Measurements from ENCODE around the gene NAB1. TPM values are rescaled to one million over a fixed set of nuclear protein-coding genes. Genes with fewer than 3 reads are reported as not detected.
"Not testable (repeated sequence)": the region's sequence is repeated elsewhere in the genome, so short reads cannot be mapped to it uniquely, and the experiment has no call there.

NAB1 gene
- total and polyA plus RNA-seq, 9 donors = 44.0 to 76.7 (median 58.1) TPM

DNA sequence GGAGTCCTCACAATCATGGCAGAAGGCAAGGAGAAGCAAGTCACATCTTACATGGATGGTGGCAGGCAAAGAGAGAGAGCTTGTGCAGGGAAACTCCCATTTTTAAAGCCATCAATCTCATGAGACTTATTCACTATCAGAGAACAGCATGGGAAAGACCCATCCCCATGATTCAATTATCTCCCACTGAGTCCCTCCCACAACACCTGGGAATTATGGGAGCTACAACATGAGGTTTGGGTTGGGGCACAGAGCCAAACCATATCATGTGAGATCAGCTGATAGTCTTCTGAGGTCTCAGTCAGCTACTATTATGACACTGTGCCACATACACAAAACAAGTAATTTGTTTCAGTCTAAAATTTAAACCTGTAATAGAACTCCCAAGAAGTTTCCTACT is 59.8 kb downstream of the NAB1 start:
- not testable (repeated sequence) for H3K4me3 ChIP-seq (ENCODE audit: low read length); DNase-seq; H3K36me3 ChIP-seq (ENCODE audit: control insufficient read depth, insufficient read depth, low read length); H3K27me3 ChIP-seq (ENCODE audit: control insufficient read depth, insufficient read depth, low read length); H3K9me3 ChIP-seq (replicated peaks; ENCODE audit: control insufficient read depth, low read depth, low read length); H3K4me1 ChIP-seq (ENCODE audit: control insufficient read depth, insufficient read depth, low read length); H3K27ac ChIP-seq (ENCODE audit: low read length)

DNA sequence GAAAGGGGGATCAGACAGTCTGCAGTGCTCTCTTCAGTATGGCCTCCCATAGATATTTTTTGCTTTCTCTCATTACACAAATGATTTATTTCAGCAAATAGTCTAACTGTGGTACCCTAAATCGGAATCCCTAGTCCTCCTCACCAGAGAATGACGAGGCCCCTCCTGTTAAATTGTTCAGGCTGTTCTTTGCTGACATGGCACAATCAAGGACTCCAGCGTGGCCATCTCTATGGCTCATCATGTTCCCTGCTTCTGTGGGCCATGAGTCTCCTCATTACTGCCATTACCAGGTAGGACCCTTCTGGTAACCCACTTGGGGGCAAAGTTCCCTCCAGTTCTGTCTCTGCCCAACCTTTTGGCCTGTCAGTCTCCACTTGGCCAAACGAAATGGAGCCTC is 62.2 kb downstream of the NAB1 start:
- no peak for DNase-seq
- no peak overlapping the region for H3K4me3 ChIP-seq (ENCODE audit: low read length)
- no peaks in the 10 kb centered on the region for H3K36me3 ChIP-seq (ENCODE audit: control insufficient read depth, insufficient read depth, low read length)
- 83% methylated on average over 3 of the region's 4 CpGs for WGBS (ENCODE audit: insufficient coverage)
- no peaks in the 10 kb centered on the region for H3K4me1 ChIP-seq (ENCODE audit: control insufficient read depth, insufficient read depth, low read length)
- no peaks in the 10 kb centered on the region for H3K27me3 ChIP-seq (ENCODE audit: control insufficient read depth, insufficient read depth, low read length)
- no peak overlapping the region for H3K27ac ChIP-seq (ENCODE audit: low read length)
- peaks cover under 1% of the 10 kb centered on the region for H3K9me3 ChIP-seq (replicated peaks; ENCODE audit: control insufficient read depth, low read depth, low read length)

DNA sequence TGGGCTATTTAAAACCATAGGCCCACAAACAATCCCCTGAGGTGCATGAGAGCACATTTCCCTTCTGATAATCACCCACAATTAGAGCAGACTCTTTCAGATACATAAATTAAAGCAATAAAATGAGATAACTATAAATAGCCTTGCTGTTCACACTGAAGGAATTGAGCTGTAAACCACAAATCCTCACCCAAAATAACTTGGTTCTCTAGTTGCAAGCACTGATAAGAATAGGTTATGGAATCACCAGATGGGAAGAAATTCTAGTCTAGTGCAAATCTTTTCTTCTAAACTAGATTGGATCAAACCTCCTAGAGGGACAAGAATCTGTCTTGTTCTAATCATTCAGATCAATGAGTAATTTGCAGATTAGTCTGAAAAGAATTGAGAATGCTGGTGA is 64.6 kb downstream of the NAB1 start:
- no peaks in the 10 kb centered on the region for H3K27me3 ChIP-seq (ENCODE audit: control insufficient read depth, insufficient read depth, low read length)
- peaks cover 2% of the 10 kb centered on the region for H3K9me3 ChIP-seq (replicated peaks; ENCODE audit: control insufficient read depth, low read depth, low read length)
- no peaks in the 10 kb centered on the region for H3K36me3 ChIP-seq (ENCODE audit: control insufficient read depth, insufficient read depth, low read length)
- DNase-seq = no peak
- H3K4me1 ChIP-seq (ENCODE audit: control insufficient read depth, insufficient read depth, low read length) = no peaks in the 10 kb centered on the region
- H3K27ac ChIP-seq (ENCODE audit: low read length) = no peak overlapping the region
- no peak overlapping the region for H3K4me3 ChIP-seq (ENCODE audit: low read length)

DNA sequence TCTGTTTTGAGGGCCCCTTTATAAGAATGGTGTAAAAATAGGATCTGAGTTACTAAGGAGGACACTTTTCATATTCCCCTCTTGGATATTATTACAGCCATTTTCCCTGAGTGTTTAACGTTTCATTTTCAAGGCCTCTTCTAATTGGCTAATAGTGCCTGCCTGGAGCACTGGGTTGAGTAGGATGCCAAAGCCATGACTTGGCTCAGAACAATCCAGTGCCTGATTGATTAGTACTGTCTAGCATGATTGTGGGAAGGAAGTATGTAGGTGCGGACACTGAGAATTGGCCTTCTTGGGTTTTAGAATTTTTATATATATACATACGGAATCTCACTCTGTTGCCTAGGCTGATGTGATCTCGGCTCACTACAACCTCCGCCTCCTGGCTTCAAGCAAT is 66.1 kb downstream of the NAB1 start:
- WGBS (ENCODE audit: insufficient coverage) = no CpG with 5 or more reads among the region's 5 CpGs
- Histone ChIP-seq H3K27me3 (ENCODE audit: control insufficient read depth, insufficient read depth, low read length) (no peaks in the 10 kb centered on the region), H3K4me3 (ENCODE audit: low read length) (no peak overlapping the region)

DNA sequence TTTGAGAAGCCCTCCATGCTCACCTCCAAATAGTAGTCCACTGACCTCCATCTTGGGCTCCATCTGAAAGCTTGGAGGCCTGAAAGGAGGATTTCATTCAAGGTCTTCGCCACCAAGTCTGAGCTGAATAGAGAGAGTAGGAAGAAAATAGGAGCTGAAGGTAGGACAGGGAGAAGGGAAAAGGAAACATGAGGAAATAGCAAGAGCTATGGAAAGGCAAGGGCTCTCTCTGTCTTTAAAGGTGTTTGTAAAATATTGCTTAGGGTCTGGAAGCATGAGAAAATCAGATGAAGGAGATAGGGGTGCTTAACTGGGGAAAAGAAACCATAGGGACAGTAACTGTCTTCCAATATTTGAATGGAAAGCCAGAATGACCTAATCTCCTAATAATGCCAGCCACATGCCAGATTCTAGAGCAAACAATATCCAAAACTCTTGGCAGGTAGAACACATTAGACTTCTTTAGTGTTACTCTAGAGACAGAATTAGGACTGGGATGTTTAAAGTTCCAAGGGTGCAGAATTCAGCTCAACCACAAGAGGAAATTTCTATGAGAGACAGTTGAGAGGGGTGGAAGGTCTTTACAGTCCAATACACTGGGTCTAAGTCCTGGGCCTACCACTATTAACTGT is 67.4 kb downstream of the NAB1 start:
- H3K27me3 ChIP-seq (ENCODE audit: control insufficient read depth, insufficient read depth, low read length) = no peaks in the 10 kb centered on the region
- H3K27ac ChIP-seq (ENCODE audit: low read length) = no peak overlapping the region
- H3K36me3 ChIP-seq (ENCODE audit: control insufficient read depth, insufficient read depth, low read length) = no peaks in the 10 kb centered on the region
- 92% methylated on average over 1 of the region's 1 CpG for WGBS (ENCODE audit: insufficient coverage)
- DNase-seq = no peak
- H3K4me1 ChIP-seq (ENCODE audit: control insufficient read depth, insufficient read depth, low read length) = peaks cover 3% of the 10 kb centered on the region
- H3K9me3 ChIP-seq (replicated peaks; ENCODE audit: control insufficient read depth, low read depth, low read length) = peaks cover 2% of the 10 kb centered on the region
- no peak overlapping the region for H3K4me3 ChIP-seq (ENCODE audit: low read length)

More for the DNA sequence above, 66.1 kb downstream of the NAB1 start:
- H3K4me1 ChIP-seq (ENCODE audit: control insufficient read depth, insufficient read depth, low read length) = peaks cover 3% of the 10 kb centered on the region
- H3K27ac ChIP-seq (ENCODE audit: low read length) = no peak overlapping the region
- no peak for DNase-seq
- H3K9me3 ChIP-seq (replicated peaks; ENCODE audit: control insufficient read depth, low read depth, low read length) = peaks cover 2% of the 10 kb centered on the region
- H3K36me3 ChIP-seq (ENCODE audit: control insufficient read depth, insufficient read depth, low read length) = no peaks in the 10 kb centered on the region

DNA sequence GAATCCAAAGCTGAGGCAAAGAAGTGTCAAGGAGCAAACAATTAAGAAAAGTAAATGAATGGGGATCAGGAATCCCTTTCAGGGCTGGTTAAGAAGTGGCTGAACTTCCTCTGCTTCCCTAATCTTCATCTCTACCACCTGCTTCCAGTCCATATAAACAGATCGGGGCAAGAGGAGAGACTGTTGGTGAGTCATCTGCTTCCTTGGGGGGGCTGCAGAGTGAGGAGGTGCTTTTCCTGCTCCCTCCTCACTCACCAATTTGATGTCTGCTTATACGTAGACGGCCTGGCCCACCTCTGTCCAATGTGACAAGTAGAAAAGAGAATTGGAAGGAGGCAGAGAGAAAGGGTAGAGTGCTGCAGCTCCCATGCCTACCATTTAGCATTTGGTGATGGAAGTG is 68.4 kb downstream of the NAB1 start:
- no CpG with 5 or more reads among the region's 3 CpGs for WGBS (ENCODE audit: insufficient coverage)
- Histone ChIP-seq H3K27me3 (ENCODE audit: control insufficient read depth, insufficient read depth, low read length) (no peaks in the 10 kb centered on the region), H3K4me3 (ENCODE audit: low read length) (no peak overlapping the region), H3K4me1 (ENCODE audit: control insufficient read depth, insufficient read depth, low read length) (peaks cover 3% of the 10 kb centered on the region), H3K36me3 (ENCODE audit: control insufficient read depth, insufficient read depth, low read length) (no peaks in the 10 kb centered on the region), H3K27ac (ENCODE audit: low read length) (no peak overlapping the region), H3K9me3 (replicated peaks; ENCODE audit: control insufficient read depth, low read depth, low read length) (peaks cover 2% of the 10 kb centered on the region)
- DNase-seq = no peak

DNA sequence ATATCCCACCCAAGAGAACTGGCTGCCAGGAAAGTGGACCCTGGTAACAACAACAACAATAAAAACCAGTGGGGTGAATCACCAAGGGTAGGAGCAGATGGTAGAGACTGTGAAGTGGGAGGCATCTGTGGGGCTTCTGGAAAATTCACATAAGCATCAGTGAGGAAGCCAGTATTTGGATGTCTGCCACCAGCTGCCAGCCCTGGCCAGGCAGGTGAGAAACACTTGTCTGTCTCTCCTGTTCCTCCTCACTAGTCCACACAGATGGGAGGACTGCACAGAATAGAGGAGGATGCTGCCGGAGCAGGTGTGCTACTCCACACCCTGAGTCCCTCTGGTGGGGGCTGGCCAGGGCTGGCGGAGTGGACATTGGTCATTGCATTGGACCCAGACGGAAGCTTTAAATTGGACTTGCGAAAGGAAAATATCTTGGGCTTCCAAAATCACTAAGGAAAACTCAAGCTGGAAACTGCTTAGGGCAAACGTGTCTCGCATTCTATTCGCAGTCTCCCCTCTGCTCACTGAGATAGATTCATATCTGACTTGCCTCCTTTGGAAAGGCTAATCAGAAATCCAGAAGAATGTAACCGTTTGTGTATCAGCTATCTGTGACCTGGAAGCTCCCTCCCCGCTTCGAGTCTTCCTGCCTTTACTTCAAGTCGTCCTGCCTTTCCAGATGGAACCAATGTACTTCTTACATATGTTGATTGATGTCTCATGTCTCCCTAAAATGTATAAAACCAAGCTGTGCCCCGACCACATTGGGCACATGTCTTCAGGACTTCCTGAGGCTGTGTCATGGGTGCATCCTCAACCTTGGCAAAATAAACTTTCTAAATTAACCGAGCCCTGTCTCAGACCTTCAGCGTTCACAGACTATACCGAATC is 69.1 kb downstream of the NAB1 start:
- no peaks in the 10 kb centered on the region for H3K36me3 ChIP-seq (ENCODE audit: control insufficient read depth, insufficient read depth, low read length)
- H3K27ac ChIP-seq (ENCODE audit: low read length) = no peak overlapping the region
- no peak for DNase-seq
- no peaks in the 10 kb centered on the region for H3K27me3 ChIP-seq (ENCODE audit: control insufficient read depth, insufficient read depth, low read length)
- peaks cover 2% of the 10 kb centered on the region for H3K9me3 ChIP-seq (replicated peaks; ENCODE audit: control insufficient read depth, low read depth, low read length)
- WGBS (ENCODE audit: insufficient coverage) = 74% methylated on average over 10 of the region's 15 CpGs
- H3K4me3 ChIP-seq (ENCODE audit: low read length) = no peak overlapping the region
- peaks cover 3% of the 10 kb centered on the region for H3K4me1 ChIP-seq (ENCODE audit: control insufficient read depth, insufficient read depth, low read length)

DNA sequence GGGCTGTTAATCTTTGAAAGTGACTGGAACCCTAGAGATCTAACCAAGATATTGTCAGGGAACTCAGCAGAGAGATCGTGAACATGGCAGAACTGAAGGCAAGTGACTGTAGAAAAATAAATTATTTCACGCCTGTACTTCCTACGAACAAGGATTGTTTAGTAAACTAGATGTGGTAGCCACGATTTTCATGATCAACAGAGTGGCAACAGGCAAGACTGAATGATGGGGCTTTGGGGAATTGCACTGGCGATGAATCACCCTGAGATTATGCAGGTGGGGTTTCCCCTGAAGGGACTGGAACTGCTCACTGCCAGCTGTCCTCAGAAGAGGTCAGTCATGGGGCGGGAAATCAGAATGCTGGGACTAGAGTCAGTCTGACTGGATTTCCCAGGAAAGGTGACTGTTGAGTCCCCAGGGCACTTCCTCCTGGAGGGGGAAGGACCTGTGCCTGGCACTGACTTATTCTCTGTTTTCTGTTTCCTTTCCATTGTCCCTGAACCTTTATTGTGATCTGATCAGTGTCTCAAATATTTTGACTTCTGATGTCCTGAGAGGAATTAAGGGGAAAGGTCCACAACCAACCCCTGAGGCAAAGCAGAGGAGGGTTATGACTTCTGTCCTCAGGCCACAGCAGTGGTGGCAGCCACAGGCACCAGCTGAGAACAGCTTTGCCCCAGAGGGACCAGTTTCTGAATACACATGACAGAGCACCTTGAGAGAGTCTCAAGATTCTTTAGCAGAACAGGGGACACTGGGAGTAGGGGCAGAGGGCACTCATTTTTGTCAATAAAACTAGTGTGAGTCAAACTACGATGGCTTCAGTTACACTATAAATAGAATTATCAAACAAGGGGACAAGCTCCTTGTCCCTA is 70.0 kb downstream of the NAB1 start:
- DNase-seq = no peak
- Histone ChIP-seq H3K4me3 (ENCODE audit: low read length) (no peak overlapping the region), H3K9me3 (replicated peaks; ENCODE audit: control insufficient read depth, low read depth, low read length) (peaks cover 2% of the 10 kb centered on the region), H3K27ac (ENCODE audit: low read length) (no peak overlapping the region), H3K36me3 (ENCODE audit: control insufficient read depth, insufficient read depth, low read length) (no peaks in the 10 kb centered on the region), H3K4me1 (ENCODE audit: control insufficient read depth, insufficient read depth, low read length) (peaks cover 6% of the 10 kb centered on the region), H3K27me3 (ENCODE audit: control insufficient read depth, insufficient read depth, low read length) (no peaks in the 10 kb centered on the region)
- WGBS (ENCODE audit: insufficient coverage) = 22% methylated on average over 5 of the region's 7 CpGs

DNA sequence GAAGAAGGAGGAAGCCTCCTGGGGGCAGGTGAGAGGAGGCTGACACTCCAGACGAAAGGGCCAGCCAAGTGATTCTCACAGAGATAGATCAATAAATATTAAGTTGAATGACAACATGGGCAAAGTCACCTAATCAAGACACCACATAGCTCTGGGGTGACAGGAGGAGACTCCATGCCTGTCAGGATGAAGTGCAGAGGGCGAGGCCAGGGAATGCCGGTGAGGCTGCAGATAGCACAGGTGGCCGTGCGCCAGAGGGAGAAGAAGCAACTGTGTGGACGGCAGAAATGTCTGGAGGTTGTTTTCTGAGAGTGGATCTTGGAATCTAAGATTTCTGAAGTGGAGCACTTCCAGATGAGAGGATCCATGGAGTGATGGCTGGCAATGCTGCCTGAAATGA is 71.4 kb downstream of the NAB1 start:
- Histone ChIP-seq H3K4me3 (ENCODE audit: low read length) (no peak overlapping the region), H3K4me1 (ENCODE audit: control insufficient read depth, insufficient read depth, low read length) (peaks cover 6% of the 10 kb centered on the region), H3K27ac (ENCODE audit: low read length) (no peak overlapping the region), H3K27me3 (ENCODE audit: control insufficient read depth, insufficient read depth, low read length) (no peaks in the 10 kb centered on the region), H3K9me3 (replicated peaks; ENCODE audit: control insufficient read depth, low read depth, low read length) (peaks cover 2% of the 10 kb centered on the region), H3K36me3 (ENCODE audit: control insufficient read depth, insufficient read depth, low read length) (no peaks in the 10 kb centered on the region)
- DNase-seq = no peak
- 65% methylated on average over 5 of the region's 6 CpGs for WGBS (ENCODE audit: insufficient coverage)

DNA sequence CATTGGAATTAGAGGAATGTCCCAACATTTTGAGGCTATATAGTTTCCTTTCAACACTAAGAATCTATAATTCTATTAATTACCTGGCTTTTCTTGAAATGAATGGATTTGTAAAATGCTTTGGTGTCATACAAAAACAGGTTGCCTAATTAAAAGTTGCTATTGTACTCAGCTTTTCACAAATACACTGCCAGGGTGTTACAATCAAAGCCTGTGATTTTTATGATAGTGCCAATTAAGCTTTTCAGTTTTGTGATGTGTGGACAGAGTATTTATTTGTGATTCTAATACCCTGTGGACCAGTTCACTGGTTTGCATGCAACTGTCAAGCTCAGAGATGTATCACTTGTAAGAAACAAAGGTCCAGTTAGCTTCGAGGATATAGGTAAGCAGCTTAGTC is 71.8 kb downstream of the NAB1 start:
- Histone ChIP-seq H3K9me3 (replicated peaks; ENCODE audit: control insufficient read depth, low read depth, low read length) (peaks cover 2% of the 10 kb centered on the region), H3K4me1 (ENCODE audit: control insufficient read depth, insufficient read depth, low read length) (peaks cover 6% of the 10 kb centered on the region), H3K27ac (ENCODE audit: low read length) (no peak overlapping the region), H3K4me3 (ENCODE audit: low read length) (no peak overlapping the region), H3K27me3 (ENCODE audit: control insufficient read depth, insufficient read depth, low read length) (no peaks in the 10 kb centered on the region), H3K36me3 (ENCODE audit: control insufficient read depth, insufficient read depth, low read length) (no peaks in the 10 kb centered on the region)
- no CpG with 5 or more reads among the region's 1 CpG for WGBS (ENCODE audit: insufficient coverage)
- DNase-seq = no peak

All from muscle of leg (tissue), 11 donors.